A673 (cell line): ENCODE results near the gene SHLD2. TPM values are rescaled to one million over a fixed set of nuclear protein-coding genes. Genes with fewer than 3 reads are reported as not detected.
"Not testable (repeated sequence)": the region's sequence is repeated elsewhere in the genome, so short reads cannot be mapped to it uniquely, and the experiment has no call there.

Experiments used
- BruUV-seq: library from RNA; stranded (reverse); fragments of 400-500 nt; replicated peaks from 2 replicates; lab custom pipeline; 2021; lab: Mats Ljungman, UMichigan
- CTCF ChIA-PET: fragments of 300-600 bp; sonication (Branson Sonifier 250); formaldehyde crosslinking; loops from one replicate; lab custom pipeline; 2022; ENCODE audit warnings: antibody characterized with exemption; lab: Charles Lee
- POLR2A ChIA-PET: fragments of 300-600 bp; sonication (Branson Sonifier 250); formaldehyde crosslinking; loops from one replicate; lab custom pipeline; 2022; ENCODE audit warnings: antibody characterized with exemption; ENCODE audit not compliant: low non-redundant PET; lab: Charles Lee
- DNase-seq: peaks from one replicate; pipeline ENCODE4 v3.0.0-alpha.2; 2015; ENCODE audit warnings: low spot score
- H3K27ac ChIP-seq: fragments of 200-600 bp; sonication (generic); 2 replicates; pipeline ENCODE4 v1.5.1; 2016; ENCODE audit warnings: mixed run types, low read depth, mild to moderate bottlenecking, mixed read lengths, antibody characterized with exemption, low read length; ENCODE audit not compliant: poor library complexity, severe bottlenecking
- H3K27me3 ChIP-seq: fragments of 200-600 bp; sonication (generic); replicated peaks from 2 replicates; pipeline ENCODE4 v1.6.1; 2017; ENCODE audit warnings: mixed run types, low read depth, mild to moderate bottlenecking, mixed read lengths, antibody characterized with exemption, low read length; ENCODE audit not compliant: insufficient read depth, poor library complexity
- H3K36me3 ChIP-seq: fragments of 200-600 bp; sonication (generic); 2 replicates; pipeline ENCODE4 v1.6.1; 2016; ENCODE audit warnings: mixed run types, mild to moderate bottlenecking, mixed read lengths, antibody characterized with exemption, low read length; ENCODE audit not compliant: insufficient read depth, poor library complexity, severe bottlenecking
- H3K4me1 ChIP-seq: fragments of 200-600 bp; sonication (generic); 2 replicates; pipeline ENCODE4 v1.6.1; 2017; ENCODE audit warnings: mixed run types, mild to moderate bottlenecking, mixed read lengths, antibody characterized with exemption, low read length; ENCODE audit not compliant: insufficient read depth, poor library complexity, severe bottlenecking
- H3K4me3 ChIP-seq: fragments of 200-600 bp; sonication (generic); 2 replicates; pipeline ENCODE4 v1.5.1; 2016; ENCODE audit warnings: low read depth, mixed run types, mild to moderate bottlenecking, mixed read lengths, low read length; ENCODE audit not compliant: poor library complexity, severe bottlenecking
- H3K9me3 ChIP-seq: fragments of 200-600 bp; sonication (generic); 2 replicates; pipeline ENCODE4 v1.6.1; 2016; ENCODE audit warnings: mixed run types, low read depth, mild to moderate bottlenecking, mixed read lengths, antibody characterized with exemption, low read length; ENCODE audit not compliant: poor library complexity, severe bottlenecking
- intact Hi-C: fragments of 100-400 bp; cut with micrococcal nuclease; formaldehyde crosslinking; loops from one replicate; pipeline ENCODE4 v1.10.0; 2022; ENCODE audit not compliant: unreplicated experiment
- total RNA-seq: library from RNA; stranded (reverse); gene quantifications from 2 replicates; pipeline ENCODE4 v1.2.3, GENCODE V29; 2021

SHLD2 gene
- total RNA-seq, 1 experiment from 2014 or later, result 36.7 TPM

DNA sequence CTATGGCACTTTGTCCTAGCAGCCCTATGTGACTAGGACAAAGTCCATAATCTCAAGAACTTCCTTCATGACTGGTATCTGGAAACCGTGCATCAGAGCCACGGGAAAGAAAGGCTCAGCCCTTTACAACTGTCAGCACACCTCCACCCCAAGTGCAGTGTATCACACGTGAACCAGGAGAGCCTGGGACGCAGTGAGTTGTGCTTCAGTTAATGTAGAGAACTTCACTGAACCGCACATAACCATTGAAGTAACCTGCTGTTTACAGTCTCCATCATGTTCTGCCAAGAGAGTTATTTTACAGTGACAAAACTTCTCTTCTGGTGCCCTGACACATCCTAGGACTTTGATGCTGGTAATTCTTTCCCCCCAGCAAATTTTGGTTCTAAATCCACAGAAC is 142.2 kb downstream of the SHLD2 start:
- DNase-seq, BruUV-seq, H3K27me3 ChIP-seq, H3K4me3 ChIP-seq, H3K36me3 ChIP-seq, H3K4me1 ChIP-seq, POLR2A ChIA-PET, intact Hi-C loops, H3K27ac ChIP-seq, H3K9me3 ChIP-seq, CTCF ChIA-PET: not testable (repeated sequence)

DNA sequence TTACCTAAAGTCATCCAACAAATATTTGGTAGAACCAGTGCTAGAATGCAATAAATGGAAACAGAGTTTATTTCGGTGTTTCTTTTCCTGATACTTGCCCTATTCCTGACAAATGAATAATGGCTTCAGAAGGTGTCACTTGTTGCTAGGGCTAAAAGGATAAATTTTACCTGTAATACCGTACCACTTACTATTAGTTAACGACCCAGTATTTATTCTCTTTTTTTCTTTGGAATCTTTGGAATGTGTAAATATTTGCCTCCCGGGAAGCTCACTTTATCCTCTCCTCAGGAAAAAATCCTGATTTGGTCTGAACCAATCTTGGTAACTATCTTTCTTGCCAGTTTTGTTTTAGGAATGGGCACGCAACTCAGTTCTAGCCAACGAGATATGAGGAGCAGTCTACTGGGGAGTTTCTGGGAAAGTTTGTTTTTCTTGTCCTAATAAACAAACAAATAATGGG is 144.4 kb downstream of the SHLD2 start:
- POLR2A ChIA-PET, H3K4me1 ChIP-seq, H3K36me3 ChIP-seq, intact Hi-C loops, H3K4me3 ChIP-seq, H3K27ac ChIP-seq, CTCF ChIA-PET, H3K9me3 ChIP-seq, H3K27me3 ChIP-seq, DNase-seq, BruUV-seq: not testable (repeated sequence)

Other genes starting within 250 kb of the SHLD2 start
- gene MMRN2, start 137.6 kb upstream of the SHLD2 start, total RNA-seq, result 0.09 TPM in 1 of 2 replicates, not detected in the other
- not detected in 2 replicates for gene SNCG, start 136.6 kb upstream of the SHLD2 start, total RNA-seq
- not detected in 2 replicates for gene ADIRF, start 126.7 kb upstream of the SHLD2 start, total RNA-seq
- not detected in 2 replicates for gene FAM25A, start 74.9 kb upstream of the SHLD2 start, total RNA-seq
- 140 and 142 TPM in 2 replicates for gene GLUD1, start 363 bp upstream of the SHLD2 start, total RNA-seq
- 0.24 and 1.1 TPM in 2 replicates for gene NUTM2A, start 130.2 kb downstream of the SHLD2 start, total RNA-seq